ENCODE results near the gene TRHDE. TPM values are rescaled to one million over a fixed set of nuclear protein-coding genes. Genes with fewer than 3 reads are reported as not detected.

The TRHDE gene
- total RNA-seq, 1 donor from 2014 or later, result 0.87 TPM

DNA sequence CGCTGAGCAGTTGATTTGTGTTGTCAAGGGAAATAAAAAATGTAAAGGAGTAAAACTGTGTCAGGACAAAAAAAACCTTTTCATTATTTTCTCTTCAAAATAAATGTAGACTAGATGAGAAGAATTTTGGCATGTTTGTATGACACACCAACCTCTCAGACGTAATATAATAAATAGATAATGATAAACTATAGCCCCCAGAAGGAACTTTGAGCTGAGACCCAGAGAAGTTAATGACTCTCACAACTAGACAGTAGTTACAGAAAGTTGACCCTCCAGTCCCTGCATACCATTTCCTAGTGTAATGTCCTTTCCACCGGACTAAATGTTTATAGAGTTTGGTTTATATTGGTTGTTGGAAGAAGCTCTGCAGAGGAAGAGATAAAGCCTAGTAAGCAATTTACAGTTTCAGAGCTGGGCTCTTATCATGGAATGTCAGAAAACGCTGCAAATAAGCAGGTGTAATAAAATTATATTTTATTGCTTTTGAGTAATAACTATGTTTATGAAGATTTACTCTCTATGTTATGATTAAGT lies 97.3 kb downstream of the TRHDE start:
- no peaks in the 10 kb centered on the region for H3K4me1 Mint-ChIP-seq (ENCODE audit: low read depth)
- H3K27me3 Mint-ChIP-seq (ENCODE audit: low read depth), result peaks cover 8% of the 10 kb centered on the region
- TF ChIP-seq CTCF (IDR thresholded peaks at IDR 0.05), result no peak
- H3K4me3 Mint-ChIP-seq (ENCODE audit: unreplicated experiment), result no peak overlapping the region
- DNase-seq (ENCODE audit: low spot score), result no peak
- no peaks in the 10 kb centered on the region for H3K36me3 Mint-ChIP-seq (ENCODE audit: low read depth)
- no peak overlapping the region for H3K27ac Mint-ChIP-seq (ENCODE audit: unreplicated experiment)
- no peaks in the 10 kb centered on the region for H3K9me3 Mint-ChIP-seq (ENCODE audit: low read depth)

GRCh38 chr12:72380441-72380840 lies 108.3 kb downstream of the TRHDE start:
- H3K9me3 Mint-ChIP-seq (ENCODE audit: low read depth), result peaks cover 2% of the 10 kb centered on the region
- H3K4me3 Mint-ChIP-seq (ENCODE audit: unreplicated experiment), result no peak overlapping the region
- TF ChIP-seq CTCF (IDR thresholded peaks at IDR 0.05), result no peak
- DNase-seq (ENCODE audit: low spot score), result no peak
- H3K27ac Mint-ChIP-seq (ENCODE audit: unreplicated experiment), result no peak overlapping the region
- no peaks in the 10 kb centered on the region for H3K36me3 Mint-ChIP-seq (ENCODE audit: low read depth)
- no peaks in the 10 kb centered on the region for H3K27me3 Mint-ChIP-seq (ENCODE audit: low read depth)
- H3K4me1 Mint-ChIP-seq (ENCODE audit: low read depth), result no peaks in the 10 kb centered on the region

GRCh38 chr12:72388322-72388721 lies 116.2 kb downstream of the TRHDE start:
- Mint-ChIP-seq H3K9me3 (ENCODE audit: low read depth) (no peaks in the 10 kb centered on the region), H3K27ac (ENCODE audit: unreplicated experiment) (no peak overlapping the region), H3K4me1 (ENCODE audit: low read depth) (no peaks in the 10 kb centered on the region), H3K4me3 (ENCODE audit: unreplicated experiment) (no peak overlapping the region), H3K27me3 (ENCODE audit: low read depth) (no peaks in the 10 kb centered on the region), H3K36me3 (ENCODE audit: low read depth) (no peaks in the 10 kb centered on the region)
- DNase-seq (ENCODE audit: low spot score), result no peak
- no peak for TF ChIP-seq CTCF (IDR thresholded peaks at IDR 0.05)

GRCh38 chr12:72390146-72390545 lies 118.0 kb downstream of the TRHDE start:
- Mint-ChIP-seq H3K27me3 (ENCODE audit: low read depth) (no peaks in the 10 kb centered on the region), H3K27ac (ENCODE audit: unreplicated experiment) (no peak overlapping the region), H3K9me3 (ENCODE audit: low read depth) (no peaks in the 10 kb centered on the region), H3K4me3 (ENCODE audit: unreplicated experiment) (no peak overlapping the region), H3K36me3 (ENCODE audit: low read depth) (no peaks in the 10 kb centered on the region), H3K4me1 (ENCODE audit: low read depth) (no peaks in the 10 kb centered on the region)
- no peak for TF ChIP-seq CTCF (IDR thresholded peaks at IDR 0.05)
- DNase-seq (ENCODE audit: low spot score), result no peak

- Mint-ChIP-seq H3K9me3 (ENCODE audit: low read depth) (no peaks in the 10 kb centered on the region), H3K4me3 (ENCODE audit: unreplicated experiment) (no peak overlapping the region), H3K4me1 (ENCODE audit: low read depth) (no peaks in the 10 kb centered on the region), H3K36me3 (ENCODE audit: low read depth) (no peaks in the 10 kb centered on the region), H3K27ac (ENCODE audit: unreplicated experiment) (no peak overlapping the region), H3K27me3 (ENCODE audit: low read depth) (peaks cover 2% of the 10 kb centered on the region)
- no peak for TF ChIP-seq CTCF (IDR thresholded peaks at IDR 0.05)
- DNase-seq (ENCODE audit: low spot score), result no peak
Measured at GRCh38 chr12:72406111-72406510, 133.9 kb downstream of the TRHDE start.

Measured in chondrocyte (in vitro differentiated cells).